Limb (tissue), 2 donors: ENCODE measurements around the gene CCDC27.
A peak's percentile ranks its signal among the peaks of the same experiment; 100 is the strongest.

ENCODE experiments used
- DNase-seq, 2 donors: peaks; one replicate each; pipeline ENCODE4 v3.0.0-alpha.2; 2016; ENCODE audit errors: extremely low spot score in 2 of 2

The CCDC27 gene

GRCh38 chr1:3753656-3754454, 1.6 kb downstream of the CCDC27 start:
- DNase-seq = peak in 1 of 2 donors; percentile 22

GRCh38 chr1:3756394-3756793, 4.1 kb downstream of the CCDC27 start:
- peak in 1 of 2 donors; percentile 18 for DNase-seq

- no peak for DNase-seq
Measured at GRCh38 chr1:3759164-3759563, 6.9 kb downstream of the CCDC27 start.

GRCh38 chr1:3759796-3760195, 7.5 kb downstream of the CCDC27 start:
- DNase-seq = no peak

GRCh38 chr1:3761296-3762010, 9.2 kb downstream of the CCDC27 start:
- no peak for DNase-seq

- no peak for DNase-seq
Measured at GRCh38 chr1:3762151-3762872, 10.1 kb downstream of the CCDC27 start.

GRCh38 chr1:3762873-3763228, 10.6 kb downstream of the CCDC27 start:
- no peak for DNase-seq

GRCh38 chr1:3763351-3764125, 11.3 kb downstream of the CCDC27 start:
- DNase-seq = no peak

GRCh38 chr1:3767328-3767925, 15.2 kb downstream of the CCDC27 start:
- no peak for DNase-seq

GRCh38 chr1:3768811-3769390, 16.7 kb downstream of the CCDC27 start:
- no peak for DNase-seq

GRCh38 chr1:3770047-3770765, 18.0 kb downstream of the CCDC27 start:
- no peak for DNase-seq

GRCh38 chr1:3771108-3772026, 19.1 kb downstream of the CCDC27 start:
- no peak for DNase-seq

- DNase-seq = peak; percentile 85 to 96
Measured at GRCh38 chr1:3772027-3772714, 19.9 kb downstream of the CCDC27 start.

GRCh38 chr1:3772715-3773571, 20.7 kb downstream of the CCDC27 start, which contains the start of gene SMIM1:
SMIM1 (plus strand) TSS chr1:3772749; CDS start chr1:3775374, 2,625 bp downstream.
- peak in 1 of 2 donors; percentile 53 for DNase-seq

- DNase-seq = no peak
Measured at GRCh38 chr1:3773572-3774275, 21.5 kb downstream of the CCDC27 start.

GRCh38 chr1:3774276-3774945, 22.2 kb downstream of the CCDC27 start:
- DNase-seq = no peak
